PC-3 (cell line): ENCODE measurements around the gene MAD1L1.

ENCODE experiments used
- CTCF ChIP-seq: fragments of 300-600 bp; sonication (generic); conservative IDR thresholded peaks from 2 replicates; pipeline ENCODE4 v1.5.1; 2017; ENCODE audit warnings: antibody characterized with exemption, low read depth, mild to moderate bottlenecking, low read length
- EZH2 ChIP-seq: fragments of 300-600 bp; sonication (generic); IDR thresholded peaks from one replicate; pipeline ENCODE4 v1.6.1; 2017; ENCODE audit warnings: antibody characterized with exemption, mild to moderate bottlenecking, low read length; ENCODE audit not compliant: unreplicated experiment
- EZH2phosphoT487 ChIP-seq: fragments of 300-600 bp; sonication (generic); IDR thresholded peaks from 2 replicates; pipeline ENCODE4 v1.6.1; 2018; ENCODE audit warnings: mild to moderate bottlenecking, antibody characterized with exemption, low read length, borderline replicate concordance

- TF ChIP-seq CTCF: no peak
- TF ChIP-seq EZH2: no peak
- TF ChIP-seq EZH2phosphoT487: no peak
These were observed 80.1 kb downstream of the MAD1L1 start for GRCh38 chr7:2152646-2153045.
